ENCODE measurements around the gene KCNJ6.

Gene KCNJ6

GRCh38 chr21:37908691-37909090 lies 7.6 kb downstream of the KCNJ6 start:
- no peak overlapping the region for H3K4me3 ChIP-seq (ENCODE audit: low read depth, low read length)
- TF ChIP-seq CTCF (conservative IDR thresholded peaks at IDR 0.05; ENCODE audit: low read depth, low read length): no peak
- no peak for DNase-seq (ENCODE audit: low read depth)

- DNase-seq (ENCODE audit: low read depth): no peak
- no peak for TF ChIP-seq CTCF (conservative IDR thresholded peaks at IDR 0.05; ENCODE audit: low read depth, low read length)
- no peak overlapping the region for H3K4me3 ChIP-seq (ENCODE audit: low read depth, low read length)
These were observed 9.2 kb downstream of the KCNJ6 start for GRCh38 chr21:37907076-37907475.

DNA sequence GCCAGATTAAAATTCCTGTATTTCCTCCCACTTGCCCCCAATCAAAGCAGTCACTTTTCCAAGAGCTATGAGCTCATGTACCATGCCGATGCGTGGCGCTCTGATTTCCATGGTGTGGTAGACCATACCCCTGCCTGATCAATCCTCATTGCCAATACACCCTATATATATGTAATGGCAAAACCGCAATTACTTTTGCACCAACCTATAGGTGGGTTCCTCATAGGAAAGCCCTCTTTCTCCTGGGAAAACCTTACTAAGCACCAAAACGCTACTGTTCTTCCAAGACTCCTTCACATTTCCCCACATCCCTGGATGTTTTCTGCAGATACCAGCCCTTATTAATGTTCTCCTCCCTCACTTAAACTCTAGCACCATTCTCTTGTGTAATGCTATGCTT lies 11.0 kb downstream of the KCNJ6 start:
- no peak overlapping the region for H3K4me3 ChIP-seq (ENCODE audit: low read depth, low read length)
- DNase-seq (ENCODE audit: low read depth): no peak
- no peak for TF ChIP-seq CTCF (conservative IDR thresholded peaks at IDR 0.05; ENCODE audit: low read depth, low read length)

DNA sequence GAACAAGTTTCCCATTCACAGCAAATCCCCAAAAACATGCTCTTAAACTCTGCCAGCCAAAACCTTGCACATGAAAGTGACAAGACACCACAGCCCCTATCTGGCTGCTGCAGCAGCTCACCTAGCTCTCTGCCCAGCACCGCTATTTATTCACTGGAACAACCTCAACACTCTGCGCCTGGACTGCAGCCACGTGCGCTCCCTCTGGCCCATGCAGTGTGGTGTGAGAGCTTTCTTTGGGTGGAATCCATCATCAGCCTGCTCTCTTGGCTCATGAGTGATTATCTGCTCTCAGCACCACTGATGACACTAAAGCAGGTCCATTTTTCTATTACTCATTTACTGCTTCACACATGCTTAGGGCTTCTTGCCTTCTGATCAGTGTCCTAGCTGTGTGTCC lies 11.4 kb downstream of the KCNJ6 start:
- DNase-seq (ENCODE audit: low read depth): no peak
- H3K4me3 ChIP-seq (ENCODE audit: low read depth, low read length): no peak overlapping the region
- TF ChIP-seq CTCF (conservative IDR thresholded peaks at IDR 0.05; ENCODE audit: low read depth, low read length): no peak

DNA sequence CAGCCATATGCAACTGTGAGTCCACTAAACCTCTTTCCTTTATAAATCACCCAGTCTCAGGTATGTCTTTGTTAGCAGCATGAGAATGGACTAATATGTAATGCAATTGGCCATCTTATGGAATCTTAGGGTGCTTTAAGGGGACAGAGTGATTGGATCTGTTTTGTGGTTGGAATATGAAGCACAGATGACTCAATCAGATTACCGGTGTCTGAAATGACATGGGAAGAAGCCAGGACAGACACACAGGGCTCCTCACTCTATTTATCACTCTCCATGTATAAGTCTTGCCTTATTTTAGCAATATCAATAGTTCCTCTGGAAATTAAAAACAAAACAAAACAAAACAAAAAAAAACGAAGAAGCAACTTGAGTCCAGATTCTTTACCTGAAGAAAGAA lies 12.9 kb downstream of the KCNJ6 start:
- TF ChIP-seq CTCF (conservative IDR thresholded peaks at IDR 0.05; ENCODE audit: low read depth, low read length): no peak
- no peak for DNase-seq (ENCODE audit: low read depth)
- H3K4me3 ChIP-seq (ENCODE audit: low read depth, low read length): no peak overlapping the region

GRCh38 chr21:37899146-37899545 lies 17.1 kb downstream of the KCNJ6 start:
- no peak overlapping the region for H3K4me3 ChIP-seq (ENCODE audit: low read depth, low read length)
- TF ChIP-seq CTCF (conservative IDR thresholded peaks at IDR 0.05; ENCODE audit: low read depth, low read length): no peak
- no peak for DNase-seq (ENCODE audit: low read depth)

DNA sequence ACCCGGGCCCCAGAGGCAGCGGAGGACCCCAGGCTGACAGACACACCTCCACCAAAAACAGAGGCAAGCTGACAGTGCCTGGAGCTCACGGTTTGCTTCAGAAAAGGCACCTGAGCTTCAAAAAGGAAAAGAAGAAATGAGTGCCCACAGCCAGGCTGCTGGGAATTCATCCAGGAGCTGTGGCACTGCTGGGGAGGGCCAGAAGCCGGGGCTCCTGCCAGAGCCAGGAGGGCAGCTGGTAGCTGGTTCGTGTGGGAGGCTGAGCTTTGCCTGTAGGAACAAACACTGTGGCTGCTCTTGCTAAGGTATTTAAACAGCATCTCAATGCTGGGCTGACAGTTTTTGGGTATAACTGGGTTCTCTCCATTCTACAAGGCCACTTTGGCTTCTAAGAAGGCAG lies 19.5 kb downstream of the KCNJ6 start:
- no peak overlapping the region for H3K4me3 ChIP-seq (ENCODE audit: low read depth, low read length)
- no peak for TF ChIP-seq CTCF (conservative IDR thresholded peaks at IDR 0.05; ENCODE audit: low read depth, low read length)
- no peak for DNase-seq (ENCODE audit: low read depth)
